ENCODE measurements around the gene GPR50. TPM values are rescaled to one million over a fixed set of nuclear protein-coding genes. Genes with fewer than 3 reads are reported as not detected.

The GPR50 gene
- total RNA-seq, 3 donors from 2014 or later (not counting 1 experiment from before 2014, with no cell fraction given): not detected

GRCh38 chrX:151206871-151207270, 30.5 kb downstream of the GPR50 start:
- DNase-seq (no peak), ATAC-seq (no peak)
- Mint-ChIP-seq H3K4me1 (no peaks in the 10 kb centered on the region), H3K4me3 (no peak overlapping the region), H3K36me3 (no peaks in the 10 kb centered on the region), H3K27ac (no peak overlapping the region), H3K9me3 (no peaks in the 10 kb centered on the region), H3K27me3 (ENCODE audit: low read depth in 2 of 2) (peaks cover 2 to 7% of the 10 kb centered on the region in 2 donors)
- Histone ChIP-seq H3K9me3 (ENCODE audit: control insufficient read depth, insufficient read depth, low read length) (no peaks in the 10 kb centered on the region), H3K27ac (ENCODE audit: low read length) (no peak overlapping the region), H3K27me3 (ENCODE audit: control insufficient read depth, insufficient read depth, low read length) (no peaks in the 10 kb centered on the region), H3K4me1 (ENCODE audit: control insufficient read depth, insufficient read depth, low read length) (no peaks in the 10 kb centered on the region), H3K36me3 (ENCODE audit: control insufficient read depth, insufficient read depth, low read length) (no peaks in the 10 kb centered on the region), H3K4me3 (ENCODE audit: low read length) (no peak overlapping the region)
- TF ChIP-seq, protein P1, sequence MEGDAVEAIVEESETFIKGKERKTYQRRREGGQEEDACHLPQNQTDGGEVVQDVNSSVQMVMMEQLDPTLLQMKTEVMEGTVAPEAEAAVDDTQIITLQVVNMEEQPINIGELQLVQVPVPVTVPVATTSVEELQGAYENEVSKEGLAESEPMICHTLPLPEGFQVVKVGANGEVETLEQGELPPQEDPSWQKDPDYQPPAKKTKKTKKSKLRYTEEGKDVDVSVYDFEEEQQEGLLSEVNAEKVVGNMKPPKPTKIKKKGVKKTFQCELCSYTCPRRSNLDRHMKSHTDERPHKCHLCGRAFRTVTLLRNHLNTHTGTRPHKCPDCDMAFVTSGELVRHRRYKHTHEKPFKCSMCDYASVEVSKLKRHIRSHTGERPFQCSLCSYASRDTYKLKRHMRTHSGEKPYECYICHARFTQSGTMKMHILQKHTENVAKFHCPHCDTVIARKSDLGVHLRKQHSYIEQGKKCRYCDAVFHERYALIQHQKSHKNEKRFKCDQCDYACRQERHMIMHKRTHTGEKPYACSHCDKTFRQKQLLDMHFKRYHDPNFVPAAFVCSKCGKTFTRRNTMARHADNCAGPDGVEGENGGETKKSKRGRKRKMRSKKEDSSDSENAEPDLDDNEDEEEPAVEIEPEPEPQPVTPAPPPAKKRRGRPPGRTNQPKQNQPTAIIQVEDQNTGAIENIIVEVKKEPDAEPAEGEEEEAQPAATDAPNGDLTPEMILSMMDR (IDR thresholded peaks at IDR 0.05): no peak
- 60% methylated on average over 2 of the region's 2 CpGs for WGBS (ENCODE audit: insufficient coverage)
- intact Hi-C loops (cut with micrococcal nuclease): no loop called here

GRCh38 chrX:151225843-151226242, 49.5 kb downstream of the GPR50 start:
- H3K36me3 ChIP-seq (ENCODE audit: control insufficient read depth, insufficient read depth, low read length): no peaks in the 10 kb centered on the region
- no peaks in the 10 kb centered on the region for H3K36me3 Mint-ChIP-seq
- H3K4me1 ChIP-seq (ENCODE audit: control insufficient read depth, insufficient read depth, low read length): no peaks in the 10 kb centered on the region
- H3K4me1 Mint-ChIP-seq: no peaks in the 10 kb centered on the region
- TF ChIP-seq, protein P1 (IDR thresholded peaks at IDR 0.05): no peak
- no peaks in the 10 kb centered on the region for H3K9me3 ChIP-seq (ENCODE audit: control insufficient read depth, insufficient read depth, low read length)
- no peak for ATAC-seq
- H3K27me3 Mint-ChIP-seq (ENCODE audit: low read depth in 2 of 2): peaks cover 13 to 35% of the 10 kb centered on the region in 2 donors
- no peaks in the 10 kb centered on the region for H3K27me3 ChIP-seq (ENCODE audit: control insufficient read depth, insufficient read depth, low read length)
- no peak for DNase-seq
- H3K4me3 Mint-ChIP-seq: no peak overlapping the region
- no peak overlapping the region for H3K27ac Mint-ChIP-seq
- H3K4me3 ChIP-seq (ENCODE audit: low read length): no peak overlapping the region
- intact Hi-C loops (cut with micrococcal nuclease): no loop called here
- no peaks in the 10 kb centered on the region for H3K9me3 Mint-ChIP-seq
- no peak overlapping the region for H3K27ac ChIP-seq (ENCODE audit: low read length)
- 80% methylated on average over 1 of the region's 1 CpG for WGBS (ENCODE audit: insufficient coverage)

DNA sequence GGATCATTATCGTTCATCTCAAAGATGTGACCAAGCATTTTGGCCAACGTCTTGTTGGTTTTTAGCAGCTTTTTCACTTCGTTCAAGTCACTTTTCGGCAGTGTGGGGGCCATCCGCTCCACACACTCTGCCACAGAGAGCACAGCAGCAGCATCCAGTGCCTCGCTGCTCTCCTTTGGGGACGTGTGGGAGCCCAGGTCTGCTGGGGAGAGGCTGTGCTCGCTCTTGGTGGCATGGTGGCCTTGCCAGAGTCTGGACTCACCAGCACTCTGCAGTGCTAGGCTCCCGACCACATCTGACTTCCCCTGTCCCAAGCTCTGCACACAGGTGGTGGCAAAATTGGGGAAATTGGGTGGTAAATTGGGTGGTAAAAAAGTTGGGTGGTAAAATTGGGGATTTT, 50.6 kb downstream of the GPR50 start:
- no peaks in the 10 kb centered on the region for H3K27me3 ChIP-seq (ENCODE audit: control insufficient read depth, insufficient read depth, low read length)
- H3K4me3 ChIP-seq (ENCODE audit: low read length): no peak overlapping the region
- 87% methylated on average over 8 of the region's 9 CpGs for WGBS (ENCODE audit: insufficient coverage)
- Mint-ChIP-seq H3K9me3 (no peaks in the 10 kb centered on the region), H3K4me1 (no peaks in the 10 kb centered on the region), H3K4me3 (no peak overlapping the region), H3K27me3 (ENCODE audit: low read depth in 2 of 2) (peaks cover 16 to 29% of the 10 kb centered on the region in 2 donors), H3K36me3 (no peaks in the 10 kb centered on the region), H3K27ac (no peak overlapping the region)
- no peak for ATAC-seq
- intact Hi-C loops (cut with micrococcal nuclease): no loop called here
- no peak for DNase-seq
- H3K27ac ChIP-seq (ENCODE audit: low read length): no peak overlapping the region
- no peaks in the 10 kb centered on the region for H3K36me3 ChIP-seq (ENCODE audit: control insufficient read depth, insufficient read depth, low read length)
- H3K9me3 ChIP-seq (ENCODE audit: control insufficient read depth, insufficient read depth, low read length): no peaks in the 10 kb centered on the region
- no peaks in the 10 kb centered on the region for H3K4me1 ChIP-seq (ENCODE audit: control insufficient read depth, insufficient read depth, low read length)
- TF ChIP-seq, protein P1 (IDR thresholded peaks at IDR 0.05): no peak

- no peaks in the 10 kb centered on the region for H3K4me1 Mint-ChIP-seq
- no peak for ATAC-seq
- Histone ChIP-seq H3K27me3 (ENCODE audit: control insufficient read depth, insufficient read depth, low read length) (no peaks in the 10 kb centered on the region), H3K9me3 (ENCODE audit: control insufficient read depth, insufficient read depth, low read length) (no peaks in the 10 kb centered on the region), H3K4me3 (ENCODE audit: low read length) (no peak overlapping the region), H3K4me1 (ENCODE audit: control insufficient read depth, insufficient read depth, low read length) (no peaks in the 10 kb centered on the region), H3K36me3 (ENCODE audit: control insufficient read depth, insufficient read depth, low read length) (no peaks in the 10 kb centered on the region), H3K27ac (ENCODE audit: low read length) (no peak overlapping the region)
- DNase-seq: no peak
- H3K36me3 Mint-ChIP-seq: no peaks in the 10 kb centered on the region
- H3K9me3 Mint-ChIP-seq: no peaks in the 10 kb centered on the region
- WGBS (ENCODE audit: insufficient coverage): 30% methylated on average over 19 of the region's 30 CpGs
- H3K27ac Mint-ChIP-seq: no peak overlapping the region
- intact Hi-C loops (cut with micrococcal nuclease): no loop called here
- TF ChIP-seq, protein P1 (IDR thresholded peaks at IDR 0.05): no peak
- peaks cover 16 to 34% of the 10 kb centered on the region in 2 donors for H3K27me3 Mint-ChIP-seq (ENCODE audit: low read depth in 2 of 2)
- H3K4me3 Mint-ChIP-seq: no peak overlapping the region
These were observed 51.2 kb downstream of the GPR50 start for GRCh38 chrX:151227627-151228026.

Data from natural killer cell (primary cell).